ENCODE results near the gene MPLKIP.
"Not testable (repeated sequence)": the region's sequence is repeated elsewhere in the genome, so short reads cannot be mapped to it uniquely, and the experiment has no call there.

Gene MPLKIP

DNA sequence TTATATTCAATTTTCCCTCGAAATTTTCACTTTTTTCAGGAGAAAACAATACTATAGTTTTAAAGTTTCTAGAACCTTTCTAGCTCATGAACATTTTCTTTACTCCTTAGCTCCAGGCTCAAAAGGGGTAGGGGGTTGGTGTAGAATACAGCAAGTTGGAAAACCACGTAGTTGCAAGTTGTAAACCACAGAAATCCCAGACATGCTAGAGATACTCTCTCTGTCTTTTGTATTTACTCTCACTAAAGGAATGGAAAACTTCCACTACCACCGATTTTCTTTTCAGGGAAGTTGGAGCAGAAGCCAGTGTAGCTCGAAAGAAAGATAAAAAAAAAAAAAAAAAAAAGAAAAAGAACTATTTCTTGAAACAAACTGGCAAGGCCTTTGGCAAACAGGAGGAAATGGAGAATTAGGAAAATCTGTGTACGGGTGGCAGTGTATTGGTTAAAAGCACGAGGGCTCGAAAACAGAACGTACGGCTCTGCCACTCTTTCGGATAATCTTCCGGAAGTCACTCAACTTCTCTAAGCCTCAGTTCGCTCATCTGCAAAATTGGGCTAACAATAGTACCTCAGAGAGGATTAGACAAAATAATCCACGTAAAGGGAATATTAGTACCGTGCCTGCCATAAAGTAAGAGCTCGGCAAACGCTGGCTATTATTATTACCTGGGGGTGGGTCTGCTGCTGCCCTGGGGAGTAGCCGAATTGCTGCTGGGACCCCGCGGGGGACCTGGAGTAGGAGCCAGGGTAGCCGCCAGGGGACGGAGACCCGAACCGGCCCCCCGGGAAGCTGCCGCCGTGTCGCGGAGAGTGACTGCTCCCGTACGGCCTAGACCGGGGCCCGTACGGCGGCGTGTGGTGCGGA is 628 bp downstream of the MPLKIP start:
- no peak for DNase-seq (ENCODE audit: low spot score)

DNA sequence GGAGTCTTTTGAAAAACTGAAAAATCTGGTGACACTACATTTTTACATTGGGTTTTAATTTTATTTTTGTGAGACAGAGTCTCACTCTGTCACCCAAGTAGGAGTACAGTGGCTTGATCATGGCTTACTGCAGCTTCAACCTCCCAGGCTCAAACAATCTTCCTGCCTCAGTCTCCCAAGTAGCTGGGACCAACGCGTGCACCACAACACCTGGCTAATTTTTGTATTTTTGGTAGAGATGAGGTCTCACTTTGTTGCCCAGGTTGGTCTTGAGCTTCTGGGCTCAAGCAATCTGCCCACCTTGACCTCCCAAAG is 11.5 kb downstream of the MPLKIP start:
- DNase-seq (ENCODE audit: low spot score), result no peak

DNA sequence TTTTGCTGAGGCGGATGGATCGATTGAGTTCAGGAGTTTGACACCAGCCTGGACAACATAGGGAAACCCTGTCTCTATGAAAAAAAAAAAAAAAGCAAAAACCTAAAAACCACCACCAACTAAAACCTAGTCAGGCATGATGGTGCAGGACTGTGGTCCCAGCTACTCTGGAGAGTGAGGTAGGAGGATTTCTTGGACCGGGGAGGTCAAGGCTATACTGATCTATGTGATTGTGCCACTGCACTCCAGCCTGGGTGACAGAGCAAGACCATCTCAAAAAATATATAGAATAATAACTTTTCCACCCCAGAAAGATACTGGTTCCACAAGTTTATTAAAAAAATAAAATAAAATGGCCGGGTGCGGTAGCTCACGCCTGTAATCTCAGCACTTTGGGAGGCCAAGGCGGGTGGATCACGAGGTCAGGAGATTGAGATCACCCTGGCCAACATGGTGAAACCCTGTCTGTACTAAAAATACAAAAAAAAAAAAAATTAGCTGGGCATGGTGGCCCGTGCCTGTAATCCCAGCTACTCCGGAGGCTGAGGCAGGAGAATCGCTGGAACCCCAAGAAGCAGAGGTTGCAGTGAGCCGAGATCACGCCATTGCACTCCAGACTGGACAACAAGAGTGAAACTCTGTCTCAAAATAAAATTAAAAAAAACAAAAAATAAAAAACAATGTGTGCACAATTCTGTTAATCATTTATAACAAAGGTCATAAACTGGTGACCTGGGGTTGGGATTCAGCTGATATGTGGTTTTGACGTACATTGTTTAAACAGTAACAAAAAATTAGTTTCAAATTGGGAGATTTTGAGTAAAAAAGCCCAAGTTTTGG is 12.1 kb downstream of the MPLKIP start:
- not testable (repeated sequence) for DNase-seq (ENCODE audit: low spot score)

DNA sequence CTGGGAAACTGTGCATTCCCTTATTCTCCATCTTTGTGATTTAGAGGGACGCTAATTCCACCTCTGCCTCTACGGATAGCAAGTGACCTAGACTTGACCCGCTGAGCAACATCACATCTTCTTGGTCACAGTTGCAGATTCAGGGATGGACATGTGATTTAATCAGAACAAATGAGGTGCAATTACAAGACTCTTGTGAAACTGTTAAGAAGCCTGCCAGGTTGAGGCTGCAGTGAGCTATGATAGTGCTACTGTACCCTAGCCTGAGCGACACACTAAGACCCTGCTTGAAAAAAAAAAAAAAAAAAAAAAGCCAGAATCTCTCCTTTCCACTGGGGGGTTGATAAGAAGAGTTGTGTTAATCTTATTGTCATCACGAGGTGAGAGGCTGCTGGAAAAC is 14.4 kb downstream of the MPLKIP start:
- DNase-seq (ENCODE audit: low spot score), result no peak

DNA sequence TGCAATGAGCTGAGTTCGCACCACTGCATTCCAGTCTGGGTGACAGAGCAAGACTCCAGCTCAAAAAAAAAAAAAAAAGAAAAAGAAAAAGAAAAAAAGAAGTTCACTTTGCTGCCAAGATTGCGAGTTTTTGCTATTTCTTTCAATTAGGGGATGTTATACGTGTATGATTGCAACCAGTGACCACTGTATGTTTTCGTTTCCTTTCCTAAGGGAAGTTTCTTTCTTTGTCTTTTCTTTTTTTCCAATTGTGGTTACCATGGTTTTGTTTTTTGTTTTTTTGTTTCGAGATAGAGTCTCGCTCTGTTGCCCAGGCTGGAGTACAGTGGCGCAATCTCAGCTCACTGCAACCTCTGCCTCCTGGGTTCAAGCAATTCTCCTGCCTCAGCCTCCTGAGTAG is 16.2 kb downstream of the MPLKIP start:
- not testable (repeated sequence) for DNase-seq (ENCODE audit: low spot score)

DNA sequence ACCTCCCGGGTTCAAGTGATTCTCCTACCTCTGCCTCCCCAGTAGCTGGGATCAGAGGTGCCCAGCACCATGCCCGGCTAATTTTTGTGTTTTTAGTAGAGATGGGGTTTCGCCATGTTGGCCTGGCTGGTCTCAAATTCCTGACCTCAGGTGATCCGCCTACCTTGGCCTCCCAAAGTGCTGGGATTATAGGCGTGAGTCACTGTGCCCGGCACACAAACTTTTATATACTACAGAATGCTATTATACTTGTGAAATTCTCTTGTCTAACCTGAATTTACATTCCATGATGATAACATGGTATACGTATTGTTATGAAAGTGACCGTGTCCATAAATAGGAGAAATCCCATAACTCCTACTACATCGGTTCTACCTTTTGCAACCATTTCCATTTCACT is 17.2 kb downstream of the MPLKIP start:
- DNase-seq (ENCODE audit: low spot score), result not testable (repeated sequence)

DNA sequence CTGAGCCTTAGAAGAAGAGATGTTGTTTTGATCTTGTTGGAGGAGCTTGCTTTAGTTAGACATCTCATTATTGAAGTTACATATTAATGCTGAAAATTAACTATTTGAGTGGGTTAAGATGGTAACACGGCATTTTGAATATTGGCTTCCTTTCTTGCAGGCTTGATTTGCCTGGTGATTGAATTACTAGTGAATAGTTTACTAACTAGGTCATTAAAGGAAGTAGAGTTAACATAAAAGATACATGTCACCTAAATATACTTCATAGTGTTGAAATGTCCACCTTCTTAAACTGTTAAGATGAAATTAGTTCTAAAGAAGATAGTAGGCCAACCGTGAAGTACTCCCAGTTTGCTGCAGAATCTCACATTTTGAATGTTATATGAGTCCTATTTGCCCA is 18.5 kb downstream of the MPLKIP start:
- no peak for DNase-seq (ENCODE audit: low spot score)

DNA sequence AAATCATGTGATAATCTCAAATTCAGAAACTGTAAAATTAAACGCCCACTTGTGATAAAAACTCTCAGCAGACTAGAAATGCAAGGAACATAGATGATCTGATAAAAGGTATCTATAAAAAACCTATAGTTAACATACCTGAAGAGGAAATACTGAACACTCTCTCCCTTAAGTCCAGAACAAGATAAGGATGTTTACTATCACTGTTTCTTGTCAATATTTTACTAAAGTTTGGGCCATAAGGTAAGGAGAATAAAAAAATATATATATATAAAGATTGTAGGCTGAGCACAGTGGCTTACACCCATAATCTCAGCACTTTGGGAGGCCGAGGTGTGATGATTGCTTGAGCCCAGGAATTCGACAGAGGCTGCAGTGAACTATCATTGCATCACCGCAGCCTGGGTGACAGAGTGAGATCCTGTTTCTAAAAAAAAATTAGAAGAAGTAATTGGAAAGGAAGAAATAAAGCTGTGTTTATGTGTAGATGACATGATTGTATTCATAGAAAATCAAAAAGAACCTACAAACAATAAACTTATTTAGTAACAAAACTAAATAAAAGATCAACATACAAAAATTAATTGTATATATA is 28.4 kb downstream of the MPLKIP start:
- no peak for DNase-seq (ENCODE audit: low spot score)

DNA sequence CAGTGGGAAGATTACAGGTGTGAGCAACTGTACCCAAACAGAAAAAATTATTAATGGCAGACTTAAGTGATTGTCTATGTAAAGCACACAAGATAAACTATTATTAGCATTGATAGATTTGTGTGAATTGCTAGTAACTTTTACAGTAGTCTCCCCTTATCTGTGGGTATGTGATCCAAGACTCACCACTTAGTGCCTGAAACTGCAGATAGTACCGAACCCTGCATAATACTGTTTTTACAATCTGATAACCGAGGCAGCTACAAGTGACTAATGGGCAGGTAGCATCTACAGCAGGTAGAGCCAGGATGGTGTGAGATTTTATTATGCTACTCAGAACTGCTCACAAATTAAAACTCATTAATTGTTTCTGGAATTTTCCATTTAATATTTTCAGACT is 31.5 kb downstream of the MPLKIP start:
- no peak for DNase-seq (ENCODE audit: low spot score)

DNA sequence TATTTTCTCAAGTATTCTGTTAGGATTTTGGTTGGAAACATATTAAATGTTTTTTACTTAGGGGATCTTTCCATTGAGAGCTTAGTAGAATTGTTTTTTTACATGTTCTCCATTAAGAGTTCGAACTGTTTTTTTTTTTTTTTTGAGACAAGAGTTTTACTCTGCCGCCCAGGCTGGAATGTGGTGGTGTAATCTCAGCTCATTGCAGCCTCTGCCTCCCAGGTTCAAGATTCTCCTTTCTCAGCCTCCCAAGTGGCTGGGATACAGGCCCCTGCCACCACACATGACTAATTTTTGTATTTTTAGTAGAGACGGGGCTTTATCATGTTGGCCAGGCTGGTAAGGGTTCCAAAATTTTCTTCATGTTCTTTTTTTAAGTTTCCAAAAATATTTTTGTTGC is 33.2 kb downstream of the MPLKIP start:
- DNase-seq (ENCODE audit: low spot score), result no peak

DNA sequence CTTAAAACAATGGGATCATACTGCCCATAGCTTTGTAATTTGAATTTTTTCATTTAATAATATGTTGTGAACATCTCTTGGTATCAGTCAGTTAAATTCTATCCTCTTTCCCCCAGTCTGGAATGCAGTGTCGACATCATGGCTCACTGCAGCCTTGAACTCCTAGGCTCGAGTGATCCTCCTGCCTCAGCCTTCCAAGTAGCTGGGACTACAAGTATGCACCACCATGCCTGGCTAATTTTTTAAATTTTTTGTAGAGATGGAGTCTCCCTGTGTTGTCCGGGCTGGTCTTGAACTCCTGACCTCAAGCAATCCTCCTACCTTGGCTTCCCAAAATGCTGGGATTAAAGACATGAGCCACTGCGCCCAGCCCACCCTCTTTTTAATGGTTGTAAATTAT is 34.6 kb downstream of the MPLKIP start:
- no peak for DNase-seq (ENCODE audit: low spot score)

DNA sequence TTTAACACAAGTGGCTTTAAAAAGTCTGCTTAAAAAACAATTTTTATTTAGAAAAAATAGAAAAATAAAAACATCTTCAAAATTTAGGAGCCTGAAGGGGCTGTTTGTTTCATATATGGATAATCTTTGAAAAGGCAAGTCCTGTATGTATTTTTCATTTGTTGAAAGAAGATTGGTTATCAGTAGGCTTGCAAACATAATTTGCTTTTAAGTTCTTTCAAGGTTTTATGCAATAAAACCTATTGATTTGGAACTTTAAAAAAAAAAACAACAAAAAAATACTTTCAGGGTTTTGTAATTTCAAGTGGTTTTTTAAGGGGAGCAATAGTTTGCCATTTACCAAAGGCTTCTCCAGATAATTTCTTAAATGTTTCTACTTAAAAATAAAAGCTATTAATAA is 35.6 kb downstream of the MPLKIP start:
- no peak for DNase-seq (ENCODE audit: low spot score)

DNA sequence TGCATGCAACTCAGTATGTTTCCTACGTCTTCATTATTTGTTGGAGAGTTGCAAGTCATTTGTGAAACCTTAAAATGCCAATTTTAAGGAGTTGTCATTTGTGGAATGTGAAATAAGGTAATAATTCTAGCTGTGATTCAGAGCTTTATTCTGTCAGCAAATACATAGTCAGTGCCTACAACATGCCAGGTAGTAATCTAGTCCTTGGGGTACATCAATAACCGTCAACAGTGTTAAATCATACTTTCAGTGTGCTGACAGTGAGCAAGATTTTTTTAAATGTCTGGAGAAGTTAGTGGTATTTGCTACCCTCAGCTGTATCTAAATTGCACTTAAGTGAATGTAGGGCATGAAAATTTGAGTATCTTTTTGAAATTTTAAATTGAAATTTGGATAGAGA is 36.7 kb downstream of the MPLKIP start:
- no peak for DNase-seq (ENCODE audit: low spot score)

DNA sequence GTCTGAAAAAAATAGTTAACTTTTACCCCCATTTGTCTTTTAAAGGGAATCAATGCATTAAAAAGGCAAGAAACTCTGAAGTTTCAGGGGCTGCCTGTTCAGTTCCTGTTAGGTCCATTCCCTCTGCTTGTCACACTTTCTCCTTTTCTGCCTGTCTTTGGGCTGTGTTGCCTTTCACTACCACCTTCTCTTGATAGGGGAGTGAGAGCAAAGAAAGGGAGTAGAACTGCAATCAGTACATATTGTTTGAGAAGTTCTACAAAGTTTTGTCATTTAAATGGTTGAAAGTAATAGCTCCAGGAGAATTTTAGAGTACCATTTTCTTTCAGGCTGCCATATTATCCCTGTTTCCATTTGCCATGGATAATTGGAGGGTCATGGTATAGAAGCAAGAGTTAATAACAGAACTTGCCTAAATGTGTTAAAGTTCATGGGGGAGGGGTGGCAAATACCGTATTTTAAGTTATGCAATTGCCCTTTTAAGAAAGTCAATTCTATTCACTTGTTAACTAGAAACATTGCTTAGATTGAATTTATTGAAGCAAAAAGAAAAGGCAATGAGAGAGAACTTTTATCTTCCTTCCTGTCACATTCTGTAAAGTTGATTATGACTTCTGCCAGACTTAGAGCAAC is 38.6 kb downstream of the MPLKIP start:
- no peak for DNase-seq (ENCODE audit: low spot score)

DNA sequence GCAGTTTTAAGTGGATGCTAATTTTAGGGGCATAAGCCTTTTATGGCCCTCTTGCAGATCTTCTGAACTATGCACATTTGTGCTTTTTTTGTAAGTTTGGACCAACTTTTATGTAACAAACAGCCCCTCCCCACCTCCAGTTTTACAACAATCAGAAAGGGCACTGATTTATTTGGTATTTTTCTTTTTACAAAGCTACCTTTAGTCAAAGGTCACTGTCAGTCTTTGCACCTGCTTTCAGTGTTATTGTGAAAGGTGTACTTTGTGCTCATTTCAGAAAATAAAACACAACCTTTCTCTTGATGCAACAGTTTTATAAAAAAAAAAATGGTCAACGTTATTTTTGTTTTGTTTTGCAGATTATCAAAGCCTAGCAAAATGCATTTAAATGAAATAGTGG is 39.2 kb downstream of the MPLKIP start:
- no peak for DNase-seq (ENCODE audit: low spot score)

DNA sequence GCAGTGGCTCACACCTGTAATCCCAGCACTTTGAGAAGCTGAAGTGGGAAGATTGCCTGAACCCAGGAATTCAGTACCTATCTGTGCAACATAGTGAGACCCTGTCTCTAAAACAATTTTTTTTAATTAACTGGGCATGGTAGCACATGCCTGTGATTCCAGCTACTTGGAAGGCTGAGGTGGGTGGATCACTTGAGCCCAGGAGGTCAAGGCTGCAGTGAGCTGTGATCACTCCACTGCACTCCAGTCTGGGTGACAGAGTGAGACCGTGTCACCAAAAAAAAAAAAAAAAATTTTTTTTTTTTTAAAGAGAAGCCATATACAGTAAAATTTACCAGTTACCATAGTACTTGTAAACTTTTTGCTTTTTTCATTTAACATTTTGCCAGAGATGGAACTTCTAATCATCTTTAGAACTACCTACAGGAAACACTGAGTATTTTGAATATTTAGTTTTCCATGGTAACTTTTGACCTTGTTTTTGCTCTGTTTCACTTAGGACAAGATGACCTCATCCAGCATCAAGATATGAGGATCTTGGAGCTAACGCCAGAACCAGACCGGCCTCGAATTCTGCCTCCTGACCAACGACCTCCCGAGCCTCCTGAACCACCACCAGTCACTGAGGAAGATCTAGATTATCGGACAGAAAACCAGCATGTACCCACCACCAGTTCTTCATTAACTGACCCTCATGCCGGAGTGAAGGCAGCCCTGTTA is 40.6 kb downstream of the MPLKIP start:
- DNase-seq (ENCODE audit: low spot score), result no peak

DNA sequence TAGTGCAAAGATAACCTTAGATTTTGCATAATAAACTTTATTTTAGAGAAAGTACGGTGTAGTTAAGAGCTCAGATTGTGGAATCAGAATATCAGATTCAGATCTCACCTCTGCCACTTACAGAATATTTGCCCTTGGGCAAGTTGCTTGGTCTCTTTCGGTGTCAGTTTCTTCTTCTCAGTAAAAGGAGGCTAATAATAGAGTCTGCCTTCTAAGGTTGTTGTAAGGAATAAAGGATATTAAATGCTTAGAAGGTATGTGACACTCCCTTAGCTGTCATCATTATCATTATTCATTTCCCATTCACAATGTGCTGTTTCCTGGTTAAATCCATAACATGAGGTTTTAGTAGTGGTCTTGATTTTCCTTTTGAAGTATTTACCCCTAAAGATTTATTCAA is 42.2 kb downstream of the MPLKIP start:
- no peak for DNase-seq (ENCODE audit: low spot score)

DNA sequence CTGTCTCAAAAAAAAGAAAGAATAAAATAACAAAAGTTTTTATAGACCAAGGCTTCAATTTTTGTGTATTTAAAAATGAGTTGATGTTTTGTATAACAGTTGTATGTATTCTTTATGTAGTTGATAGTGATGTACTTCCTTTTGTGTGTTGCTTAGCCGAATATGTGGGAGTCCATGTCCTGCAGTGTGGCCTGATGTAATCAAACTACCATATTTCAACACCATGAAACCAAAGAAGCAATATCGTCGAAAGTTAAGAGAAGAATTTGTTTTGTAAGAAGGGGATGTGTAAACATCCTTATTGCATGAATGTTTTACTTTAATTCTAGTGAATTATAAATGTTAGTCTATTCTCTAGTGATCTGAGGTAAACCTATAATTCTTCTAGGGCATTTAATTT is 56.6 kb downstream of the MPLKIP start:
- DNase-seq (ENCODE audit: low spot score), result no peak
